Measurements from ENCODE around the gene DMD.

DMD gene

DNA sequence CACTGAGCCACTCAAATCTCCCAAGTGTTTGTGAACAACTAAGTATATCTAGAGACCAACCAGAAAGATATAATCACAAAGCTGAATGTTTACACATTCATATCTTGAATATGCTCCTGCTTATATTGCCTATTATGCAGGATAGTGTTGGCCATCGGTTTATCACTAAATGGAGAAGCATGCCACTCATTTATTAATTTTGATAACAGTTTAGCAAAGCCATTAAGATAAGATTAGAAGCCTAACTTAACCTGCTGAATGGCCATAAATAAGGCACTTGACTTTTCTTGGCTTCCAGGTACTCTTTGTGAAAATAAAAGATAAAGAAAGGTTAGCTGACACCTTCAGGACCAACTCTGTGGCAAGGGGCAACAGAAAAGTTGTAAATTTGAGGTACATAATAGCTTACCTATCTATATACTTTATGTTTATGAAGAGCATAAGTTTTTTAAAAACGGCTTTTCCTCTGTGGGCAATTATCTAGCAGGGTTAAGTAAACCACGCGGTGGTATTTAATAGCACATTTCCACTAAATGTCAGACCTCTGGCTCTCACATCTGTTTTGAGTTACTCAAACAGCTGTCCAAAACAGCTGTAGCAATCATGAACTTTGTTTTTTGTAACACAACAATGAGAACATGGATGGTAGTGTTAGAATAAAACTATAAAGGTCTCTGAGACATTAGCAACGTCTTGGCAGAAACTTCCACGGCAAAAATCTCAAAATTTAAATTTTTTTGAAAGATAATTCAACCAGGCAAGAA is 2080.7 kb downstream of the DMD start:
- DNase-seq: no peak

DNA sequence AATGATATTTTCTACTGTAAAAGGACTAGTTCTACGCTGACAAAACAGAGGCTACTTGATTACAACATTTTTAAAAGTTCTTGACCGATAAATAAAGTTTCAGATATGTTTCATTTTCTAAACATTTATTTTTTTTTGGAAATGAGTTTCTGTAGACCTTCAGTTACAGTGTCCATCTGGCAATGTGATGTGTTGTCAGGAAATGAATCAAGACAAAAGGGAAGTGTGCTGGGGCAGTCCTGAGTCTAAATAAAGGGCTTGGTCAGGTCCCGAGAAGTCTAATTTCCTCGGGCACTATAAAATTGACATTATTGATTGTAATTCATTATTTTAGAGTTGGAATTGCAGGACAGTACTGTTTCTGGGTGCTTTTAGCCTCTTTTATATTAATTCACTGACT is 2082.5 kb downstream of the DMD start:
- DNase-seq: no peak

- DNase-seq: no peak
Measured at GRCh38 chrX:31127716-31128115, 2083.6 kb downstream of the DMD start.

DNA sequence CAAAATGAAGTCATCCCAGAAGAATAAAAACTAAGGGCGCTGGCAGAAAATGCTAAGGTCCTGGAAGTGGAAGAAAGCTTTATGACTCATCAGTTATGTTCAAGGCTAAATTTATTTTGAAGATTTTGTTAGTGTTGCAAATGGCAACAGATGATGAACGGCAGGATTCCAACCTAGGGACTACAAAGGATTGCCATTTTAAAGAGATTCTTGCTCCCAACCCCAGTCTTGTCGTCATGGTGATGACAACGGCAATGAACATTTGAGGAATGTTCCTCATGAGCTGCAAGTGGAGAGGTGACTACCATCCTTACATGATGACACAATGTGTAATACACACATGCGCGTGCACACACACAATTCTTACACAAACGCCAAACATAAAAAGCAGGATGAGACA is 2085.1 kb downstream of the DMD start:
- no peak for DNase-seq

DNA sequence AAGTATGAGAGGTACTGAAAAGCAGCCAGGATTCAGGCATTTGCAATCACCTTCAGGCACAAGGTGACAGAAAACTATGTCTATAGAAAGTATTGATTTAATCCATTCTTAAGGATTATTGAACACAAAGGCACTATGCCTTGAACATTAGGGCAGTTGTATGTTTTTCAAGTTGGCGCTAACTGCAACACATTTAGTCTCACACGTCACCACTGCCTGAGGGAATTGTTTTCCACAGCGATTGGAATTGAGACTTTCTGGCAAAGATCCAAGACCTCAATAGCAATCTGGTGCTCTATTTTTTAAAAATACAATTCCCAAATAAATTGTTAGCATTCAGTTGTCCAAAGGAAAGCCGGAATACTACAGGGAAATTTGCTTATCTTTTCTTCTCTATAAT is 2086.8 kb downstream of the DMD start:
- no peak for DNase-seq

DNA sequence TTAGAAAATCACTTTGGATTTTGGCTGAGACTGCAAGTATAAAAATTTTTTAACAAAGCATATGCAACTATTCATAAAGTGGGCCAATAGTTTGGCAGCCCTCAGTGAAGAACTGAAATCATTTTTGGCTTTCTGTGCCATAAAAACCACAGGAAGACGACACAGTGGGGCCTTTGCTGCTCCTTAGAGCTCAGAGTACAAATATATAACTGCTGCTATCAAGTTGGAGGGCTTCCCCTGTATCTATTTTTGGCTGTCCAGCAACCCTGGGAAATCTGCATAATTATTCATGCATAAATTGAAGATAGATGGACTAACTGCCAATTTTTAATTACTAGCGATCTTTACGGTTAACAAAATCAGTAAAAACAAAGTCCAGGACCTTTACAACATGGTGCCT is 2088.0 kb downstream of the DMD start:
- DNase-seq: no peak

DNA sequence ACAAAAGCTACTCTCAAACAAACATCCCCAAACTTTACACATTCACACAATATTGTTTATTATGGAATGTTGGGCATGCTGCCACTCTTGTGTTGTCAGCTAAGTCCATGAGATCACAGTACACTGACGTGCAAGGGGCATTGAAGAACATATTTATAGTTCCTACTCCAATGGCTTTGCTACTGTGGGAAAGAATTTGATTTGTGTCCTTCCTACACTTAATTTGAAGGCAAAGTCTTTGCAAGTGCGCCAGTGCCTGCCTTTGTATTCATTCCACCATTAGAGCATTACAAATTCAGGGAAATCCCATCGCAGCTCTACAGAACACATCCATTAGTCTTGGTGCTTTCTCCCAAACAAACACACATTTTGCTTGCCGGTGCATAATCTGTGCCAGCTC is 2094.1 kb downstream of the DMD start:
- no peak for DNase-seq

DNA sequence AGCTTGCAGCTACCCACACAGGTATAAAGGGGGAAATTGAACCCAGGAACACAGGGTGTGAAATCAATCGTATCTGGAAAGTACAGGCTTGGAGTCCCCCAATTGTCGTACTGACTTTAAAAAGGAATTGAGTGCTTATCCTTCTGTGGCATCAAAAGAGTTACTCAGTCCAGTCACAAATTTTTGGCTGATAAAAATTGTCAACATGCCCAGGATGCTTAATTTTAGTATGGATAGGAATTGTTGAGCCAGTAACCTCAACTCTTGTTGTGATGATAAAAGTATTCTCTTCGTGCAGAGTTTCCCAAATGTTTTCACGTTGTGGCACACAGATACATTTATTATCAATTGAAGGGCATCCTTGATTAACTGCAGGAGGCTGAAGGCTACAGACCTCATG is 2096.0 kb downstream of the DMD start:
- DNase-seq: no peak

- no peak for DNase-seq
Measured at GRCh38 chrX:31114858-31115257, 2096.5 kb downstream of the DMD start.

DNA sequence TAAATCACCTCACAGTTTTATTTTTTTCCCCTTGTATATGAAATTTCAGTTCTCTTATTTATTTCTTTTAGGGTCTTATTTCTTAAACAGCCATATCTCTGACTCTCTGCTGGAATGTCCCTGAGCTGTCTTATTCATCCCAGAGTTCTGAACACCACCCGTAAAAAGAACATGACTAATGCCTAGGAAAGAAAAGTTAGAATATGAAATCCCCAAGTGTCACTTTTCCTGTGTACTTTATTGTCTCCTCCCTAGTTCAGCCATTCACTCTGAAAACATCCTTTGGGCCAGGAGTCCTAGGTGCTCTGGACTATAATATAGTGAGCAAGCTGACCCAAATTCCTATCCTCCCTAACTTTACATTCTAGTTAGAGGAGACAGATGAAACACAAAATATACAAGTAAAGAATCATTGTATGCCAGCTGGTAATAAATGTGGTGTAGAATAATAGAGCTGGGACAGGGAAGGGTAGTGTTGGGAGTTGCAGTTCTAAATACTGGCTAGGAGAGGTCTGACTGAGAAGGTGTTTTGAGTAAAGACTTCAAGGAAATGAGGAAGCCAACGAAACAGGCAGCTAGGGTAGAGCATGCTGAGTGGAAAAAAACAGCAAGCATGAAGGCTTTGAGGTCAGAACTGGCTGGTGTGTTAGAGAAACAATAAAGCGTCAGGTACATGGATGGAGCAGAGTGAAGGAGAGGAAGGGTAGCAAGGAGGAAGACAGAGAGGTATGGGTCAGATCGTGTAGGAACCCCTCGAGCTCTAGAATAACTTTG is 2098.9 kb downstream of the DMD start:
- DNase-seq: no peak

GRCh38 chrX:31110657-31111056 is 2100.7 kb downstream of the DMD start:
- DNase-seq: no peak

DNA sequence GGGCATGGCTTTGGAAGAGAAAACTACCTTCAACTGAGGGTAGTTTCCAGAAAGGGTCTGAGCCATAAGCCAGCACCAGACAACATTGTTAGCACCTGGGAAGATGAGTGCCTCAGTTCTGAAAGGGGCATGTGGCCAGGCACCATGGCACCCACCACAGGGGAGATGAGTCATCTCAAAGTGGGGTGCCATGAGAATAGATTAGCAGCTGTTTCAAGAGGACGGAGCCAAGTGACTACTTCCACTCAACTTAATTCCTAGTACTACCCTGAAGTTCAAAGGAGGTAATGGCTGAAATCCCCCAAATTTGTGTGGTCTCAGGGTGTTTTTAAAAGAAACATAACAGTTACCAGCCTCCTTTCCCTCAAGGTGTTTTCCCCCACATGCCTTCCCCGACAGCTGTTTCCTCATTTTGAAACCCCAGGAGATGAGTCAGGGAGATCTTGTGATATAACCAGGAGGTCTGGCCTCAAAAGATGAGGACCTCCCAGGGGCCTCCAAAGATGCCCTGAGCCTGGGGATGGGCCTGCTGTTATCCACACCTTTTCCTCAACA is 2111.7 kb downstream of the DMD start:
- DNase-seq: no peak

DNA sequence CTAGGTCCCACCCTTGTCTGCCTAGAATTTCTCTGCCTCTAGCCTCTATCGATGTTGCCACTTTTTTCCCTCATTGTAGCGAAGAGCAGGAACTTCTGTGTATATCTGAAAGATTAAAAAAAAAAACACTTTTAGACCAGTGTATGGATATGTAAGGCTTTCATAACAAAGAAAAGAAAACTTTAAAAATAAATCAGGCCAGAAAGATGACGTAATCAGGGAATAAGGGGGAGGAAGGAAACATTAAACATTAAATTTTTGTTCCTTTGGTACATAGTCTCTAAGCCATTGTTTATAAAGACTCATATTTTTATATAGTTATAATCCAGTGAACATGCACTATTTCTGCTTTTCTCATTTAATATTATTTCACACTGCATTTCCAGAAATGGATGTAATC is 2113.3 kb downstream of the DMD start:
- no peak for DNase-seq

DNA sequence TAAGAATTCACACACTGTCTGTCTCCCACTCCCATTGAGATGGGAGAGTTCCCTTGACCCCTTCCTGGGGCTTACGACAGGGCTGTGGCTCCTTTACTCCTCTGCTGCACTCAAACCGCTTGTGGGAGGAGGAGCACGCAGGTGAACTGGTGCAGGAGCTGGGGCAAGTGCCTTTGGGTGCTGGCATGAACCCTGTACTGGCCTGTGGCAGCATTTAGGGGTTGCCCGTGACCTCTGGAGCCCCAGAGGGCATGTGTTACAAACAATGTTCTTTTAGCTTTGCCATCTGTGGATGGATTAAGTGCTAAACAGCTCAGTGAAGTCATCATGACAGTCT is 2117.7 kb downstream of the DMD start:
- DNase-seq: no peak

GRCh38 chrX:31092970-31093638 is 2118.2 kb downstream of the DMD start:
- no peak for DNase-seq

DNA sequence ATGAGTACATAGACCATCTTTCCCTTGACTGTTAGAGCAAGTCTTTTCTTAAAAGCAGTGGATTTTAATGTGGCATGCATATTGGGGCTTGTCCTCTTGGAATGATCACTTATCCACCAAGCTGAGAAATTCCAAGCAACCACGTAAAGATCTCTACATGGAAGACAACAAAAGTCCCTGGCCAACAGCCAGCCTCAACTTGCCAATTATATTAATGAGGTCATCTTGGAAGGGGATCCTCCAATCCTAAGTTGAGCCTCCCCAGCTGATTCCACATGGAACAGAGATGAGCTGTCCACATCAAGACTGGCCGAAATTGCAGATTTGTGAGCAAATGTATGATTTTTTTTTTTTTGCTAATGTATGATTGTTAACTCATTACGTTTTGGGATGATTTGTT is 2118.9 kb downstream of the DMD start:
- no peak for DNase-seq

DNA sequence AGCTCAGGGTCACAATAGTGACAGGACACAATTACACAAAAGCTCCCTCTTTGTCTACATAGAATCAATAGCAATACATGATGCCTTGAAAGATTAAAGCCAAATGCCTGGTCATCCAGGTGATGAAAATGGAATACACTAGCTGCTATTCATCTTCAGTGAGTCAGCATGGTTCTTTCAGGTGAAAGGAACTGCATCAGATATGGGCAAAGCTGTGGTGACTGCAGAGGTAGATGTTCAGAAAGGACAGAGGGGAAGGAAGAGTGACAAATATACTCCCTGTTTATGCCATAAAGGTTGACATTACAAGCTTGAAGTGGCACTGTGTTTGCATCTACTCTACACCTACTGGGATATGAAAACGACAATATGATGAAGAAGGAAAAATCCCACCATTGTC is 2119.5 kb downstream of the DMD start:
- DNase-seq: no peak

- DNase-seq: no peak
Measured at GRCh38 chrX:31074522-31074921, 2136.8 kb downstream of the DMD start.

DNA sequence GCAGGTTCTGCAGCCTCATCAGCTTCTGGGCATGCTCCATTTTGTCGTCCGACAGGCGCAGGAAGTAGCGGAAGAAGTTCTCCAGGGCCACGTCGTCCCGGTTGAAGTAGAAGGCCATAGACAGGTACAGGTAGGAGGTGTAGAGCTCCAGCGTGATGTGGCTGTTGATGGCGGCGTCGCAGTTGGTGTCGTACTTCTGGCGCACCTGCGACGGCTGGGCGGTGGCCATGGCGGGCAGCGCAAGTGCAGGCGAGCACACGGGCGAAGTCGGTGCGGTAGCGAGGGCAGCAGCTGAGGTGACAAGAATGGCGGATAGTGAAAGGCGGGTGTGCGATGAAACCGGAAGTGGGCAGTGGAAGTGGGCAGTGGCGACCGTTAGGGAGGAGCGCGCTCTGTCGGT is 2139.6 kb downstream of the DMD start, which contains the start of gene FTHL17:
TSS of gene FTHL17 (minus strand) at position 317 of the 400 bp plus-strand sequence. CDS start at position 229, 88 bp downstream.
- DNase-seq: no peak

DNA sequence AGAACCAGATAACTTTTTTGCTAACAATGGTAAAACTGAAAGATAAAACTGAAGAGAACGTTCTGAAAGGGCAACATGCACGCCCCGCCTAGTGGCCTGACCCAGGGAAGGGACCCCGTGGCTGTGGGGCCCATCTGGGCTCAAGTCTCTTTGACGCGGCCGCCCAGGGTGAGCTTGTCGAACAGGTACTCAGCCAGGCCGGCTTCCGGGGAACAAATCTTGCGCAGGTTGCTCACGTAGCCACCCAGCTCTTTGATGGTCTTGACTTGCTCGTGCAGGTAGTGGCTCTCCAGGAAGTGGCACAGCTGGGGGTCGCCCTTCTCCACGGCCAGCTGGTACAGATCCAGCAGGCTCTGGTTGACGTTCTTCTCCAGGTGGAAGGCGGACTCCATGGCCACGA is 2140.1 kb downstream of the DMD start:
- DNase-seq: no peak

GRCh38 chrX:31070057-31070468 is 2141.3 kb downstream of the DMD start:
- no peak for DNase-seq

Measured in kidney glomerular epithelial cell (primary cell).